WTC11 (cell line): ENCODE data around the gene FBXO42. TPM values are rescaled to one million over a fixed set of nuclear protein-coding genes. Genes with fewer than 3 reads are reported as not detected.

Experiments
- ATAC-seq: fragments of 200-7000 bp; cut with Tn5 transposase; 2 replicates; pipeline ENCODE4 v1.10.0; 2021; ENCODE audit warnings: mild to moderate bottlenecking, moderate library complexity
- CTCF ChIA-PET: fragments of 300-600 bp; sonication (Branson Sonifier 250); formaldehyde crosslinking; loops from one replicate; lab custom pipeline; 2021; ENCODE audit warnings: antibody characterized with exemption; lab: Charles Lee
- POLR2A ChIA-PET: fragments of 350-600 bp; sonication (Branson Sonifier 250); formaldehyde crosslinking; loops from one replicate; lab custom pipeline; 2021; ENCODE audit warnings: antibody characterized with exemption; lab: Charles Lee
- DNase-seq: peaks from one replicate; pipeline ENCODE4 v3.0.0; 2021; ENCODE audit warnings: low spot score
- H3K27ac Mint-ChIP-seq: 2 replicates; pipeline ENCODE4 v1.8.0; 2021; ENCODE audit warnings: mixed read lengths
- H3K27me3 Mint-ChIP-seq: 2 replicates; pipeline ENCODE4 v1.8.0; 2021; ENCODE audit warnings: low read depth, mild to moderate bottlenecking, moderate library complexity, mixed read lengths
- H3K36me3 Mint-ChIP-seq: 2 replicates; pipeline ENCODE4 v1.8.0; 2021; ENCODE audit warnings: mixed read lengths
- H3K4me1 Mint-ChIP-seq: 2 replicates; pipeline ENCODE4 v1.8.0; 2022; ENCODE audit warnings: mixed read lengths
- H3K4me3 Mint-ChIP-seq: 2 replicates; pipeline ENCODE4 v1.8.0; 2021; ENCODE audit warnings: mild to moderate bottlenecking, moderate library complexity, mixed read lengths
- H3K9me3 Mint-ChIP-seq: 2 replicates; pipeline ENCODE4 v1.8.0; 2021; ENCODE audit warnings: mixed read lengths
- ATF1 ChIP-seq: sonication (generic); formaldehyde crosslinking; IDR thresholded peaks from 2 replicates; pipeline ENCODE4 v1.8.1; 2023; ENCODE audit warnings: mild to moderate bottlenecking, moderate library complexity, missing genetic modification reagents
- ETV6 ChIP-seq: sonication (generic); formaldehyde crosslinking; IDR thresholded peaks from 2 replicates; pipeline ENCODE4 v1.8.1; 2022; ENCODE audit warnings: mild to moderate bottlenecking, missing genetic modification reagents
- MXD4 ChIP-seq: fragments of 250-450 bp; sonication (Bioruptor Pico); IDR thresholded peaks from 2 replicates; pipeline ENCODE4 v1.8.0; 2021; ENCODE audit warnings: mild to moderate bottlenecking, moderate library complexity, borderline replicate concordance
- MYBL2 ChIP-seq: sonication (generic); formaldehyde crosslinking; IDR thresholded peaks from 2 replicates; pipeline ENCODE4 v1.8.1; 2023; ENCODE audit warnings: mild to moderate bottlenecking, moderate library complexity, missing genetic modification reagents
- NFATC4 ChIP-seq: fragments of 250-450 bp; sonication (Bioruptor Pico); IDR thresholded peaks from 2 replicates; pipeline ENCODE4 v1.9.0; 2021; ENCODE audit warnings: mild to moderate bottlenecking
- NFYB ChIP-seq: sonication (generic); formaldehyde crosslinking; conservative IDR thresholded peaks from 2 replicates; pipeline ENCODE4 v1.8.0; 2022; ENCODE audit warnings: low read depth, missing genetic modification reagents
- RELA ChIP-seq: sonication (generic); formaldehyde crosslinking; IDR thresholded peaks from 2 replicates; pipeline ENCODE4 v1.8.1; 2022; ENCODE audit warnings: missing genetic modification reagents, mild to moderate bottlenecking, borderline replicate concordance
- SMAD4 ChIP-seq: sonication (generic); formaldehyde crosslinking; IDR thresholded peaks from 2 replicates; pipeline ENCODE4 v1.8.0; 2022; ENCODE audit warnings: mild to moderate bottlenecking, missing genetic modification reagents
- SOX15 ChIP-seq: fragments of 250-450 bp; sonication (Bioruptor Pico); IDR thresholded peaks from 2 replicates; pipeline ENCODE4 v1.9.0; 2021; ENCODE audit warnings: mild to moderate bottlenecking
- TP53 ChIP-seq: sonication (generic); formaldehyde crosslinking; IDR thresholded peaks from 2 replicates; pipeline ENCODE4 v1.8.1; 2023; ENCODE audit warnings: mild to moderate bottlenecking, missing genetic modification reagents
- total RNA-seq: library from RNA; stranded (reverse); gene quantifications from 3 replicates; pipeline ENCODE4 v1.2.3, GENCODE V29; 2021
- TF ChIP-seq, protein P1 (sequence below): sonication (generic); formaldehyde crosslinking; IDR thresholded peaks from 2 replicates; pipeline ENCODE4 v1.8.1; 2023; ENCODE audit warnings: mild to moderate bottlenecking, missing genetic modification reagents
- TF ChIP-seq, protein P2 (sequence below): sonication (generic); formaldehyde crosslinking; IDR thresholded peaks from 2 replicates; pipeline ENCODE4 v1.8.1; 2023; ENCODE audit warnings: mild to moderate bottlenecking, missing genetic modification reagents
- TF ChIP-seq, protein P3 (sequence below): sonication (generic); formaldehyde crosslinking; IDR thresholded peaks from 2 replicates; pipeline ENCODE4 v1.8.1; 2022; ENCODE audit warnings: missing genetic modification reagents, borderline replicate concordance
- TF ChIP-seq, protein P4 (sequence below): sonication (generic); formaldehyde crosslinking; IDR thresholded peaks from 2 replicates; pipeline ENCODE4 v1.8.1; 2023; ENCODE audit warnings: mild to moderate bottlenecking, moderate library complexity, missing genetic modification reagents
- TF ChIP-seq, protein P5 (sequence below): sonication (generic); formaldehyde crosslinking; IDR thresholded peaks from 2 replicates; pipeline ENCODE4 v1.8.0; 2023; ENCODE audit warnings: missing genetic modification reagents, mild to moderate bottlenecking, borderline replicate concordance
- TF ChIP-seq, protein P6 (sequence below): sonication (generic); formaldehyde crosslinking; IDR thresholded peaks from 2 replicates; pipeline ENCODE4 v1.8.0; 2022; ENCODE audit warnings: mild to moderate bottlenecking, missing genetic modification reagents
- TF ChIP-seq, protein P7 (sequence below): sonication (generic); formaldehyde crosslinking; IDR thresholded peaks from 2 replicates; pipeline ENCODE4 v1.8.1; 2023; ENCODE audit warnings: mild to moderate bottlenecking, missing genetic modification reagents, moderate library complexity

Gene FBXO42
- total RNA-seq, 1 experiment from 2014 or later: 17.5 TPM

DNA sequence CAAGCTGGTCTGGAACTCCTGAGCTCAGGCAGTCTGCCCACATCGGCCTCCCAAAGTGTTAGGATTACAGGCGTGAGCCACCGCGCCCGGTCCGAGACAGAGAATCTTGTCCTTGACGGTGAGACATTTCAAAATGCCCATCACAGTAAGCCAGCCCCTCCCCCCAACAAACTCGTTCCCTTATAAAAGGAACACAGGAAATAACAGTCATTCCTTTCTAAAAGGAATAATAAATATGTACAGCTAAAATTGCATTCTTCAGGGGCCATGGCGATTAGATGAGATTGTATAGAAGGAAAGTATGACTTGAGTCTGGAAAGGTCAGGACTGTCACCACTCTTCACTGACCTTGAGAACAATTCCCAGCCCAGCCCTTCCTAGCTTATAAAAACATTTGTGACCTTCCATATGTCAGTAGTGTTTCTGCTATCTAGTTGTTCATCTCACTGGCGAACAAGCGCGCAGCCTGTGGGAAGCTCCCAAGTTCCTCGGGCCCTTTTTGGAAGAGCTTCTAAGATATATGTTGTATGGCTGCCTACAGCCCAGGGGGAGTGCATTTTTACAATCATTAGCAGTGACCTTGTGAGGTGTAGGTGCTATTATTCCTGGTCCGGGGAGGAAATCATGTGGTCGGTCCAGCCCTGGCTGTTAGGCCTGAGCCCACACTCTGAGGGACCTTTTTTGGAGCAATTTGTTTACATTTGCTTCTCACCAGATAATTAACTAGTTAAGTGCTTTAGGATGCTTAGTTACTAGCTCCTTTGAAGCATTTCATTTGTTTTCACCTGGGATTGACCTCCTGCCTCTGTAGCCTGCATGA lies 23.5 kb upstream of the FBXO42 start (continued):
- TF ChIP-seq, protein P1, sequence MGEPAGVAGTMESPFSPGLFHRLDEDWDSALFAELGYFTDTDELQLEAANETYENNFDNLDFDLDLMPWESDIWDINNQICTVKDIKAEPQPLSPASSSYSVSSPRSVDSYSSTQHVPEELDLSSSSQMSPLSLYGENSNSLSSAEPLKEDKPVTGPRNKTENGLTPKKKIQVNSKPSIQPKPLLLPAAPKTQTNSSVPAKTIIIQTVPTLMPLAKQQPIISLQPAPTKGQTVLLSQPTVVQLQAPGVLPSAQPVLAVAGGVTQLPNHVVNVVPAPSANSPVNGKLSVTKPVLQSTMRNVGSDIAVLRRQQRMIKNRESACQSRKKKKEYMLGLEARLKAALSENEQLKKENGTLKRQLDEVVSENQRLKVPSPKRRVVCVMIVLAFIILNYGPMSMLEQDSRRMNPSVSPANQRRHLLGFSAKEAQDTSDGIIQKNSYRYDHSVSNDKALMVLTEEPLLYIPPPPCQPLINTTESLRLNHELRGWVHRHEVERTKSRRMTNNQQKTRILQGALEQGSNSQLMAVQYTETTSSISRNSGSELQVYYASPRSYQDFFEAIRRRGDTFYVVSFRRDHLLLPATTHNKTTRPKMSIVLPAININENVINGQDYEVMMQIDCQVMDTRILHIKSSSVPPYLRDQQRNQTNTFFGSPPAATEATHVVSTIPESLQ: no peak
- TF ChIP-seq TP53: no peak
- TF ChIP-seq, all 79 proteins: peak for 0

DNA sequence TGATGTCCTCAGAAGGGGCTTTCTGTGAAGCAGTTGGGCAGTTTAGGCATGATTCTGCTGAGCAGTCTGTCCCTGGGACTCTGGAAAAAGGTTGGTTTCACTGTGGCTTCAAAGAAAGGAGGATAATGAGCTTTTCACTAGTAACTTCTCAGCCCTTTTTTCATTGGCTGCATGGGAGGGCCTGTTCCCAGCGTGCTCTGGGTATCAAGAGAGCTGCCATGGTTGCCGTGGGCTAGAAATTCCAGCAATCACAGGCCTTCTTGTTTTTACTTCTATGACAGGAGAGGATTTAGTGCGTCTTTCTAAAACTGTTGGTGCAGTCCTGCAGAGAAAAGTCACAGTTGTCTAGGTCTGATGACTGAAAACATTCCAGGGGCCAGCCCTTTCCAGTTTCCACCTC lies 22.0 kb upstream of the FBXO42 start:
- peaks cover 50% of the 10 kb centered on the region for H3K4me1 Mint-ChIP-seq
- ChIA-PET CTCF (interaction anchor here (3.4 kb wide), 1 partner anchor 11 kb away, joined by 10 read pairs; no protein-coding TSS in a partner anchor), POLR2A (interaction anchor here (0.6 kb wide), 1 partner anchor 1703 kb away, joined by 3 read pairs; no protein-coding TSS in a partner anchor)
- no peak for DNase-seq
- H3K4me3 Mint-ChIP-seq: no peak overlapping the region
- peak overlapping the region; percentile 75 for H3K27ac Mint-ChIP-seq
- H3K9me3 Mint-ChIP-seq: no peaks in the 10 kb centered on the region
- TF ChIP-seq SMAD4 (CRISPR knock-in tag) (no peak), MYBL2 (no peak), NFYB (no peak), ETV6 (CRISPR knock-in tag) (no peak), SOX15 (no peak), MXD4 (CRISPR knock-in tag) (no peak)
- TF ChIP-seq, protein P2, sequence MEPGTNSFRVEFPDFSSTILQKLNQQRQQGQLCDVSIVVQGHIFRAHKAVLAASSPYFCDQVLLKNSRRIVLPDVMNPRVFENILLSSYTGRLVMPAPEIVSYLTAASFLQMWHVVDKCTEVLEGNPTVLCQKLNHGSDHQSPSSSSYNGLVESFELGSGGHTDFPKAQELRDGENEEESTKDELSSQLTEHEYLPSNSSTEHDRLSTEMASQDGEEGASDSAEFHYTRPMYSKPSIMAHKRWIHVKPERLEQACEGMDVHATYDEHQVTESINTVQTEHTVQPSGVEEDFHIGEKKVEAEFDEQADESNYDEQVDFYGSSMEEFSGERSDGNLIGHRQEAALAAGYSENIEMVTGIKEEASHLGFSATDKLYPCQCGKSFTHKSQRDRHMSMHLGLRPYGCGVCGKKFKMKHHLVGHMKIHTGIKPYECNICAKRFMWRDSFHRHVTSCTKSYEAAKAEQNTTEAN (CRISPR knock-in tag): no peak
- TF ChIP-seq, protein P3, sequence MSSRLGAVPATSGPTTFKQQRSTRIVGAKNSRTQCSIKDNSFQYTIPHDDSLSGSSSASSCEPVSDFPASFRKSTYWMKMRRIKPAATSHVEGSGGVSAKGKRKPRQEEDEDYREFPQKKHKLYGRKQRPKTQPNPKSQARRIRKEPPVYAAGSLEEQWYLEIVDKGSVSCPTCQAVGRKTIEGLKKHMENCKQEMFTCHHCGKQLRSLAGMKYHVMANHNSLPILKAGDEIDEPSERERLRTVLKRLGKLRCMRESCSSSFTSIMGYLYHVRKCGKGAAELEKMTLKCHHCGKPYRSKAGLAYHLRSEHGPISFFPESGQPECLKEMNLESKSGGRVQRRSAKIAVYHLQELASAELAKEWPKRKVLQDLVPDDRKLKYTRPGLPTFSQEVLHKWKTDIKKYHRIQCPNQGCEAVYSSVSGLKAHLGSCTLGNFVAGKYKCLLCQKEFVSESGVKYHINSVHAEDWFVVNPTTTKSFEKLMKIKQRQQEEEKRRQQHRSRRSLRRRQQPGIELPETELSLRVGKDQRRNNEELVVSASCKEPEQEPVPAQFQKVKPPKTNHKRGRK: no peak
- H3K27me3 Mint-ChIP-seq: no peaks in the 10 kb centered on the region
- H3K36me3 Mint-ChIP-seq: no peaks in the 10 kb centered on the region; the same call in 1 of the 2 replicates
- ATAC-seq: no peak

DNA sequence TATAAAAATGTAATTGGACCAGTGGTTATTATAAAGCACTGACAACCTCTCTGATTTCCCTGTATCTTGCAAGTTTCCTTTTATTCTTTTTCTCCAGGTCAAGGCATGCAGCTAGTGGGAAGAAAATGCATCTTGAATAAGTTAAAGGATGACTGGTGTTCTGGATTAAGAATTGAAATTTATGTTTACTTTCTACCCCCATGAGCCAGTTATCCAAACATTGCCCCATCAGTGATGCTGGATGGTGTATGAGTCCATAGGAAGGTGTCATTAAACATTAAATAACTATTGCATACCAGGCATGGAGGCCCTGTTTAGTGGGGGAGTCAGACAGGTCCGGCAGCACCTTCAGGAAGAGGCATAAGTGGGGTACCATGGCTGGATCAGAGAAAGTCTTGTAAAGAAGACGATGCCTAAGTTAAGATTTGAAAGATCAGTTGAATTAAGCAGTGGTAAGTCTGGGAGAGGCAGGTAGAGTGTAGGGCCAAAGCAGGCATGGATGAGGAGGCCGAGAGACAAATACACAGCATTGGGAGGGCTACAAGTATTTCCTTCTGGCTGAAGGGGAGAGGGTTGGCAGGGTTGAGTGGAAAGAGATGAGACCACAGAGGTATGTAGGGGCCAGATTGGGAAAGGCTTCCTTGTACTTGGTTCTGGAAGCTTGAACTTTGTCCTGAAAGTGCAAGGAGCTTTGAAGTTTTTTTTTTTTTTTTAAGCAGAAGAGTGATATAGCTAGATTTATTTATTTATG lies 20.4 kb upstream of the FBXO42 start:
- Mint-ChIP-seq H3K4me1 (peaks cover 62% of the 10 kb centered on the region), H3K36me3 (no peaks in the 10 kb centered on the region; the same call in 1 of the 2 replicates), H3K27me3 (no peaks in the 10 kb centered on the region), H3K4me3 (no peak overlapping the region), H3K27ac (peak overlapping the region; percentile 41), H3K9me3 (no peaks in the 10 kb centered on the region)
- ChIA-PET CTCF (interaction anchor here (1.9 kb wide), 1 partner anchor 9 kb away, joined by 5 read pairs; no protein-coding TSS in a partner anchor), POLR2A (no interaction called here)
- DNase-seq (no peak), ATAC-seq (no peak)
- TF ChIP-seq, protein P4, sequence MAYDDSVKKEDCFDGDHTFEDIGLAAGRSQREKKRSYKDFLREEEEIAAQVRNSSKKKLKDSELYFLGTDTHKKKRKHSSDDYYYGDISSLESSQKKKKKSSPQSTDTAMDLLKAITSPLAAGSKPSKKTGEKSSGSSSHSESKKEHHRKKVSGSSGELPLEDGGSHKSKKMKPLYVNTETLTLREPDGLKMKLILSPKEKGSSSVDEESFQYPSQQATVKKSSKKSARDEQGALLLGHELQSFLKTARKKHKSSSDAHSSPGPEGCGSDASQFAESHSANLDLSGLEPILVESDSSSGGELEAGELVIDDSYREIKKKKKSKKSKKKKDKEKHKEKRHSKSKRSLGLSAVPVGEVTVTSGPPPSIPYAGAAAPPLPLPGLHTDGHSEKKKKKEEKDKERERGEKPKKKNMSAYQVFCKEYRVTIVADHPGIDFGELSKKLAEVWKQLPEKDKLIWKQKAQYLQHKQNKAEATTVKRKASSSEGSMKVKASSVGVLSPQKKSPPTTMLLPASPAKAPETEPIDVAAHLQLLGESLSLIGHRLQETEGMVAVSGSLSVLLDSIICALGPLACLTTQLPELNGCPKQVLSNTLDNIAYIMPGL (CRISPR knock-in tag): no peak
- TF ChIP-seq, protein P5, sequence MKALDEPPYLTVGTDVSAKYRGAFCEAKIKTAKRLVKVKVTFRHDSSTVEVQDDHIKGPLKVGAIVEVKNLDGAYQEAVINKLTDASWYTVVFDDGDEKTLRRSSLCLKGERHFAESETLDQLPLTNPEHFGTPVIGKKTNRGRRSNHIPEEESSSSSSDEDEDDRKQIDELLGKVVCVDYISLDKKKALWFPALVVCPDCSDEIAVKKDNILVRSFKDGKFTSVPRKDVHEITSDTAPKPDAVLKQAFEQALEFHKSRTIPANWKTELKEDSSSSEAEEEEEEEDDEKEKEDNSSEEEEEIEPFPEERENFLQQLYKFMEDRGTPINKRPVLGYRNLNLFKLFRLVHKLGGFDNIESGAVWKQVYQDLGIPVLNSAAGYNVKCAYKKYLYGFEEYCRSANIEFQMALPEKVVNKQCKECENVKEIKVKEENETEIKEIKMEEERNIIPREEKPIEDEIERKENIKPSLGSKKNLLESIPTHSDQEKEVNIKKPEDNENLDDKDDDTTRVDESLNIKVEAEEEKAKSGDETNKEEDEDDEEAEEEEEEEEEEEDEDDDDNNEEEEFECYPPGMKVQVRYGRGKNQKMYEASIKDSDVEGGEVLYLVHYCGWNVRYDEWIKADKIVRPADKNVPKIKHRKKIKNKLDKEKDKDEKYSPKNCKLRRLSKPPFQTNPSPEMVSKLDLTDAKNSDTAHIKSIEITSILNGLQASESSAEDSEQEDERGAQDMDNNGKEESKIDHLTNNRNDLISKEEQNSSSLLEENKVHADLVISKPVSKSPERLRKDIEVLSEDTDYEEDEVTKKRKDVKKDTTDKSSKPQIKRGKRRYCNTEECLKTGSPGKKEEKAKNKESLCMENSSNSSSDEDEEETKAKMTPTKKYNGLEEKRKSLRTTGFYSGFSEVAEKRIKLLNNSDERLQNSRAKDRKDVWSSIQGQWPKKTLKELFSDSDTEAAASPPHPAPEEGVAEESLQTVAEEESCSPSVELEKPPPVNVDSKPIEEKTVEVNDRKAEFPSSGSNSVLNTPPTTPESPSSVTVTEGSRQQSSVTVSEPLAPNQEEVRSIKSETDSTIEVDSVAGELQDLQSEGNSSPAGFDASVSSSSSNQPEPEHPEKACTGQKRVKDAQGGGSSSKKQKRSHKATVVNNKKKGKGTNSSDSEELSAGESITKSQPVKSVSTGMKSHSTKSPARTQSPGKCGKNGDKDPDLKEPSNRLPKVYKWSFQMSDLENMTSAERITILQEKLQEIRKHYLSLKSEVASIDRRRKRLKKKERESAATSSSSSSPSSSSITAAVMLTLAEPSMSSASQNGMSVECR (CRISPR knock-in tag): no peak
- TF ChIP-seq NFATC4 (no peak), ATF1 (CRISPR knock-in tag) (no peak), RELA (CRISPR knock-in tag) (no peak)
- TF ChIP-seq, protein P6, sequence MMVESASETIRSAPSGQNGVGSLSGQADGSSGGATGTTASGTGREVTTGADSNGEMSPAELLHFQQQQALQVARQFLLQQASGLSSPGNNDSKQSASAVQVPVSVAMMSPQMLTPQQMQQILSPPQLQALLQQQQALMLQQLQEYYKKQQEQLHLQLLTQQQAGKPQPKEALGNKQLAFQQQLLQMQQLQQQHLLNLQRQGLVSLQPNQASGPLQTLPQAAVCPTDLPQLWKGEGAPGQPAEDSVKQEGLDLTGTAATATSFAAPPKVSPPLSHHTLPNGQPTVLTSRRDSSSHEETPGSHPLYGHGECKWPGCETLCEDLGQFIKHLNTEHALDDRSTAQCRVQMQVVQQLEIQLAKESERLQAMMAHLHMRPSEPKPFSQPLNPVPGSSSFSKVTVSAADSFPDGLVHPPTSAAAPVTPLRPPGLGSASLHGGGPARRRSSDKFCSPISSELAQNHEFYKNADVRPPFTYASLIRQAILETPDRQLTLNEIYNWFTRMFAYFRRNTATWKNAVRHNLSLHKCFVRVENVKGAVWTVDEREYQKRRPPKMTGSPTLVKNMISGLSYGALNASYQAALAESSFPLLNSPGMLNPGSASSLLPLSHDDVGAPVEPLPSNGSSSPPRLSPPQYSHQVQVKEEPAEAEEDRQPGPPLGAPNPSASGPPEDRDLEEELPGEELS: no peak
- TF ChIP-seq, protein P7, sequence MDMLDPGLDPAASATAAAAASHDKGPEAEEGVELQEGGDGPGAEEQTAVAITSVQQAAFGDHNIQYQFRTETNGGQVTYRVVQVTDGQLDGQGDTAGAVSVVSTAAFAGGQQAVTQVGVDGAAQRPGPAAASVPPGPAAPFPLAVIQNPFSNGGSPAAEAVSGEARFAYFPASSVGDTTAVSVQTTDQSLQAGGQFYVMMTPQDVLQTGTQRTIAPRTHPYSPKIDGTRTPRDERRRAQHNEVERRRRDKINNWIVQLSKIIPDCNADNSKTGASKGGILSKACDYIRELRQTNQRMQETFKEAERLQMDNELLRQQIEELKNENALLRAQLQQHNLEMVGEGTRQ (CRISPR knock-in tag): no peak
